Gastrocnemius medialis (tissue), 4 donors: ENCODE results near the gene BMPER. TPM values are rescaled to one million over a fixed set of nuclear protein-coding genes. Genes with fewer than 3 reads are reported as not detected.
A peak's percentile ranks its signal among the peaks of the same experiment; 100 is the strongest.

ENCODE experiments used
- ATAC-seq, 2 donors: fragments of 150-250 bp; one replicate each; pipeline ENCODE4 v1.9.1; 2016
- DNase-seq, 2 donors: peaks; one replicate each; pipeline ENCODE4 v3.0.0-alpha.2; 2019
- H3K27ac ChIP-seq, 4 donors: fragments of 200-600 bp; sonication (generic); 1 replicate in 1 of 4; 2 replicates in 3 of 4; pipeline ENCODE4 v1.5.1; 2016 to 2018; ENCODE audit warnings: mild to moderate bottlenecking in 2 of 4, moderate library complexity in 1 of 4
- H3K27me3 ChIP-seq, 3 donors: fragments of 200-600 bp; sonication (generic) in 2 of 3; 1 replicate in 1 of 3; 2 replicates in 2 of 3; pipeline versions ENCODE4 v1.5.1 to v1.6.0; 2016 to 2019; ENCODE audit warnings: mild to moderate bottlenecking in 1 of 3, moderate library complexity in 1 of 3
- H3K36me3 ChIP-seq, 2 donors: fragments of 200-600 bp; sonication (generic) in 1 of 2; one replicate each; pipeline ENCODE4 v1.5.1; 2017 to 2018
- H3K4me1 ChIP-seq, 2 donors: fragments of 200-600 bp; sonication (generic) in 1 of 2; one replicate each; pipeline ENCODE4 v1.5.1; 2016 to 2017; ENCODE audit warnings: mild to moderate bottlenecking in 2 of 2
- H3K4me3 ChIP-seq, 4 donors: fragments of 200-600 bp; sonication (generic) in 3 of 4; 1 replicate in 1 of 4; 2 replicates in 3 of 4; pipeline ENCODE4 v1.5.1; 2016 to 2019; ENCODE audit warnings: mild to moderate bottlenecking in 2 of 4
- H3K9me3 ChIP-seq, 3 donors: fragments of 200-600 bp; sonication (generic) in 2 of 3; 1 replicate in 1 of 3; 2 replicates in 2 of 3; pipeline ENCODE4 v1.5.1; 2016 to 2019
- CTCF ChIP-seq, 5 experiments: fragments of 450-650 bp in 3 of 5; fragments of 200-600 bp in 2 of 5; sonication (generic) in 2 of 5; IDR thresholded peaks in 4 of 5; conservative IDR thresholded peaks in 1 of 5; 1 replicate in 4 of 5; 2 replicates in 1 of 5; pipeline ENCODE4 v1.5.1; 2016 to 2019; ENCODE audit warnings: antibody characterized with exemption in 5 of 5, mild to moderate bottlenecking in 3 of 5, moderate library complexity in 3 of 5
- POLR2A ChIP-seq, 2 donors: fragments of 450-650 bp; IDR thresholded peaks; one replicate each; pipeline ENCODE4 v1.6.1; 2017; ENCODE audit warnings: antibody characterized with exemption in 2 of 2, mild to moderate bottlenecking in 2 of 2, moderate library complexity in 2 of 2
- in situ Hi-C, 4 donors: fragments of 200-750 bp; cut with MboI; loops; one replicate each; pipeline versions ENCODE4 v1.15.0 to v1.8.0; 2017; ENCODE audit warnings: low sequenced_read_pairs in 4 of 4
- intact Hi-C: fragments of 100-400 bp; cut with DNase I; formaldehyde crosslinking; loops from one replicate; pipeline ENCODE4 v1.15.1; 2023; ENCODE audit warnings: low total_unique reads
- total RNA-seq, 4 donors: library from RNA; depleted of rRNA; stranded (reverse); fragments of >200 nt; gene quantifications; one replicate each; pipeline versions ENCODE4 v1.1.0 to v1.2.3, GENCODE V29; 2016

Gene BMPER
- total RNA-seq, 4 donors from 2014 or later, result 1.7 to 11.0 (median 4.5) TPM

DNA sequence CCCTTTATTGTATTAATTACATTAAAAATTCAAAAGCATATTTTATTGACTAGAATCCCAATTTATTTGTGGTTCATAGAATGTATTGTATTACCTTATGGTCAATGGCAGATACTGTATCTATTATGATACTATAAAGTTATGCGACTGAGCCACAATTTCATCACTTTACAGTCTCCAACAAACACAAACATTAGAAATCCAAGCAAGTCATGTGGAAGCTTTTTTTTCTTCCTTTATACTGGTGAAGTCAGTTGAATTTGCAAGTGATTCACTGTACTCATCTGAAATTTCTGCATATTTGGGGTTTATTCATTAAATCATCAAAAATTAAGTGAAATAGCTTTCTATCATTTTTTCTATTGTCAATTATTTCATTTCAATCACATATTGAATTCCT, 54.3 kb downstream of the BMPER start:
- Histone ChIP-seq H3K9me3 (no peaks in the 10 kb centered on the region), H3K36me3 (no peaks in the 10 kb centered on the region), H3K4me3 (no peak overlapping the region), H3K27ac (no peak overlapping the region), H3K4me1 (peaks cover 5 to 7% of the 10 kb centered on the region in 2 donors), H3K27me3 (no peaks in the 10 kb centered on the region)
- no peak for TF ChIP-seq POLR2A (IDR thresholded peaks at IDR 0.05)
- no peak for TF ChIP-seq CTCF (IDR thresholded peaks at IDR 0.05 in 4 of 5, conservative IDR thresholded peaks at IDR 0.05 in 1 of 5)
- intact Hi-C loops (loop anchor here (10.0 kb wide), 1 partner anchor 235 kb away; no protein-coding TSS in a partner anchor), in situ Hi-C loops (no loop called here)
- DNase-seq (no peak), ATAC-seq (no peak)

GRCh38 chr7:33961948-33962347, 56.6 kb downstream of the BMPER start:
- Histone ChIP-seq H3K4me1 (peaks cover 15 to 19% of the 10 kb centered on the region in 2 donors), H3K27me3 (no peaks in the 10 kb centered on the region), H3K4me3 (no peak overlapping the region), H3K9me3 (no peaks in the 10 kb centered on the region), H3K27ac (peak overlapping the region in 3 of 4 donors; percentile 37 to 50 (median 40)), H3K36me3 (no peaks in the 10 kb centered on the region)
- intact Hi-C loops, result loop anchor here (10.0 kb wide), 1 partner anchor 233 kb away; no protein-coding TSS in a partner anchor
- TF ChIP-seq CTCF (IDR thresholded peaks at IDR 0.05 in 4 of 5, conservative IDR thresholded peaks at IDR 0.05 in 1 of 5) (no peak), POLR2A (IDR thresholded peaks at IDR 0.05) (no peak)
- ATAC-seq (no peak), DNase-seq (no peak)
- in situ Hi-C loops, result no loop called here

DNA sequence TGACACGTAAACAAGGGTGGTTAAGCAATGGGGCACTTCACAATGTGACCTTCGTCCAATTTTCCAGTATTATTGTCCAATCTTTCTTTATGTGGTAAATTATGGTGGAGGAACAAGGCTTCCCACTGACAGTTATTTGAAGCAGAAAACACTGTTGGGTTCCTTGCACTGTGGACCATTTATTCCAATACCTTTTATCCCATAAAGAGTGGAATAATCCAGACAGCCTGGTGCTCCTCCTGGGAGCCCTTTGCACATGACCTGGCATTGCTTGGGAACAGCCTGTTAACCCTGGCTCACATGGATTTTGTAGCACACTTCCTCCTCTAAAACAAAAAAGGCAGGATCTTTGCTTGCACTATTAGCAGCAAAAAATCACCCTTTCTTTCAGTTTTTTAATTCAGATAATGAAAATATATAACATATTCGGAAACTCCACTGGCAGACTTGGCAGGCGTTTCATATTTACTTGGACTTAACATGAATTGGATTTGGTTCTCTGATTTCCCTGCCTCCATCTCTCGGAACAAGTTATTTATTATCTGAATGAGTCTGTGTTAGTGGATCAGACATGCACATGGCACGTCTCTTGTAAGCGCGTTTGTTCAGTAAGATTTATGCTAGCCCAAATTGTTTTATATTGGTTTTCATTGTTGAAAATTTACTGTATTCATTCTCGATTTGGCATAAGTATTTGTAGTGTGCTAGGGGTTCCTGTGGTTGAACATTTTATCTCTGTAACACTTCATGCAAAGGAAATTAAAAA, 59.3 kb downstream of the BMPER start:
- Histone ChIP-seq H3K36me3 (no peaks in the 10 kb centered on the region), H3K4me3 (no peak overlapping the region), H3K27me3 (no peaks in the 10 kb centered on the region), H3K4me1 (peaks cover 15 to 19% of the 10 kb centered on the region in 2 donors), H3K27ac (peak overlapping the region in 3 of 4 donors; percentile 11 to 21 (median 16)), H3K9me3 (no peaks in the 10 kb centered on the region)
- in situ Hi-C loops, result no loop called here
- DNase-seq, result peak in 1 of 2 donors; percentile 31
- intact Hi-C loops, result loop anchor here (10.0 kb wide), 1 partner anchor 230 kb away; no protein-coding TSS in a partner anchor
- peak in 1 of 2 donors; percentile 40 for ATAC-seq
- no peak for TF ChIP-seq POLR2A (IDR thresholded peaks at IDR 0.05)
- TF ChIP-seq CTCF (IDR thresholded peaks at IDR 0.05 in 4 of 5, conservative IDR thresholded peaks at IDR 0.05 in 1 of 5), result no peak

DNA sequence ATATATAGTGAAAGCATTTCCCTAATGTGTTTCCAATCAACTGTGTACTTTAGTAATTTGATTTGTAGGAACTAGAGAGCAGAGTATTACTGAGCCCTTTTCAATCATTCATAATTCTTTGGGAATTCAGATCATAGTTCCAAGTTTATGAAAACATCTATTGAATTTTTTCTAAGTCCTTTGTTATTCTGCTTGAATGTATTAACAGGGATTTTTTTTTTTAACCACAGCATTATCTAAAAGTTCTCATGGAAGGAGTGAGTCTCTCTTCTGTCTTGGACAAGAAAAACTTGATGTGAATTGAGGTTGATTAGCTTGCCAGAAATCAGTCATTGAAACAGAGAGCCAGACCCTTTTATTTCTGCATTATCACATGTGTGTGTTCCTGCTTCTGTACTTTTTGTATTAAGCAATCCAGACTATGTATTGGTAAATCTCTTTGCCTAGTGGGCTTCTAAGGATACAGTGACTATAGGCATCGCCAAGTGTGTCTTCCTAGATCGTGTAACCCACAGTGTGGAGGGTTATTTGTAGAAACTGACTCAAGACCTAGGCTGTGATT, 59.9 kb downstream of the BMPER start:
- Histone ChIP-seq H3K4me1 (peaks cover 15 to 19% of the 10 kb centered on the region in 2 donors), H3K27ac (peak overlapping the region in 3 of 4 donors; percentile 11 to 29 (median 16)), H3K36me3 (no peaks in the 10 kb centered on the region), H3K4me3 (no peak overlapping the region), H3K27me3 (no peaks in the 10 kb centered on the region), H3K9me3 (no peaks in the 10 kb centered on the region)
- in situ Hi-C loops (no loop called here), intact Hi-C loops (loop anchor here (10.0 kb wide), 1 partner anchor 230 kb away; no protein-coding TSS in a partner anchor)
- TF ChIP-seq POLR2A (IDR thresholded peaks at IDR 0.05) (no peak), CTCF (IDR thresholded peaks at IDR 0.05 in 4 of 5, conservative IDR thresholded peaks at IDR 0.05 in 1 of 5) (no peak)
- peak in 1 of 2 donors; percentile 34 for DNase-seq
- peak; percentile 89 to 94 for ATAC-seq
